ENCODE data around the gene AAGAB. TPM values are rescaled to one million over a fixed set of nuclear protein-coding genes. Genes with fewer than 3 reads are reported as not detected.

AAGAB gene
- total RNA-seq, 1 experiment from 2014 or later, result 46.3 TPM

- Histone ChIP-seq H3K4me2 (ENCODE audit: low read depth, low read length, poor library complexity, severe bottlenecking) (no peak overlapping the region), H3K9me3 (ENCODE audit: low read length) (no peaks in the 10 kb centered on the region), H4K20me1 (ENCODE audit: insufficient read depth, low read depth, low read length) (peaks cover 24% of the 10 kb centered on the region; the same call in 1 of the 2 replicates), H3K4me3 (ENCODE audit: low read length) (no peak overlapping the region), H3K9me2 (replicated peaks; ENCODE audit: insufficient read depth, low read length) (no peaks in the 10 kb centered on the region), H2AFZ (ENCODE audit: low read length) (no peak overlapping the region), H3K27me3 (ENCODE audit: low read length) (no peaks in the 10 kb centered on the region), H3K27ac (ENCODE audit: low read length) (no peak overlapping the region), H3K36me3 (ENCODE audit: insufficient read depth, low read length) (no peaks in the 10 kb centered on the region), H3K4me1 (ENCODE audit: low read length) (no peaks in the 10 kb centered on the region), H3K9ac (ENCODE audit: low read length) (no peak overlapping the region), H3K79me2 (ENCODE audit: low read length) (no peaks in the 10 kb centered on the region)
- no peak for DNase-seq
Observed at GRCh38 chr15:67167091-67167490, 87.4 kb downstream of the AAGAB start.

DNA sequence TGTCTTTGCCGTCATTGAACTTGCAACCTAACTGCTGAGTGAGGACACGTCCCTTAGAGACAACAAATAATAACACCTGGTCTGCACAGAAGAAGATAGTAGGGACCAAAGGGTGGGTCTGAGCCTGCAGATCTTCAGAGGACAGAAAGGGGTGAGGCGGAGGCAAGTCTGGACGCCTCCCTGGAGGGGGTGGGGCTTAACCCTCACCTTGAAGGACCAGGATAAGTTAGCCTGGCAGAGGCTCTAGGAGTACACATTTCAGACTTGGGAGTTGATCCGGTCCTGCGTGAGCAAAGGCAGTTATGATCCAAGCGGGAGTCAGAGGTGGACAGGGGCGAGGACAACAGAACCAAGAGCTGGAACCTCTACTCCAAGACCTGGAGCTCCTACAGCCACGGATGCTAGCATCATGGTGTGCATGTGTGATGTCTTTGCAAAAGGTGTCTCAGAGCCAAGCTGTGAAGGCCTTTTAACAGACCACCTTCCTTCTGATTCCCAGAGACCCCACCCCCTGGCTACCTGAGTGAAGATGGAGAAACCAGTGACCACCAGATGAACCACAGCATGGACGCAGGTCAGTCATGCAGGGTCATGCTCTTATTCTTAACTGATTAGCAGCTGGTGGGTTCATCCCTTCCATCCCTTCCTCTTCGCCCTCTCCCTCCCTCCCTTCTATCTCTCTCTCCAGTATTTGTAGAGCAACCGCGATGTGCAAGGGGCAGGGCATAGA is 88.0 kb downstream of the AAGAB start:
- Histone ChIP-seq H3K27me3 (ENCODE audit: low read length) (no peaks in the 10 kb centered on the region), H3K9me3 (ENCODE audit: low read length) (no peaks in the 10 kb centered on the region), H3K4me2 (ENCODE audit: low read depth, low read length, poor library complexity, severe bottlenecking) (no peak overlapping the region), H3K4me3 (ENCODE audit: low read length) (no peak overlapping the region), H4K20me1 (ENCODE audit: insufficient read depth, low read depth, low read length) (peaks cover 26% of the 10 kb centered on the region; the same call in 1 of the 2 replicates), H3K27ac (ENCODE audit: low read length) (no peak overlapping the region), H3K36me3 (ENCODE audit: insufficient read depth, low read length) (no peaks in the 10 kb centered on the region), H2AFZ (ENCODE audit: low read length) (no peak overlapping the region), H3K4me1 (ENCODE audit: low read length) (peaks cover 5% of the 10 kb centered on the region), H3K79me2 (ENCODE audit: low read length) (no peaks in the 10 kb centered on the region), H3K9ac (ENCODE audit: low read length) (no peak overlapping the region), H3K9me2 (replicated peaks; ENCODE audit: insufficient read depth, low read length) (no peaks in the 10 kb centered on the region)
- DNase-seq, result no peak

- H3K36me3 ChIP-seq (ENCODE audit: insufficient read depth, low read length), result no peaks in the 10 kb centered on the region
- no peak overlapping the region for H3K4me2 ChIP-seq (ENCODE audit: low read depth, low read length, poor library complexity, severe bottlenecking)
- H2AFZ ChIP-seq (ENCODE audit: low read length), result no peak overlapping the region
- DNase-seq, result no peak
- peaks cover 29% of the 10 kb centered on the region; the same call in 1 of the 2 replicates for H4K20me1 ChIP-seq (ENCODE audit: insufficient read depth, low read depth, low read length)
- no peaks in the 10 kb centered on the region for H3K79me2 ChIP-seq (ENCODE audit: low read length)
- peaks cover 10% of the 10 kb centered on the region for H3K4me1 ChIP-seq (ENCODE audit: low read length)
- H3K27me3 ChIP-seq (ENCODE audit: low read length), result no peaks in the 10 kb centered on the region
- H3K9me3 ChIP-seq (ENCODE audit: low read length), result no peaks in the 10 kb centered on the region
- H3K27ac ChIP-seq (ENCODE audit: low read length), result no peak overlapping the region
- H3K9me2 ChIP-seq (replicated peaks; ENCODE audit: insufficient read depth, low read length), result no peaks in the 10 kb centered on the region
- no peak overlapping the region for H3K9ac ChIP-seq (ENCODE audit: low read length)
- H3K4me3 ChIP-seq (ENCODE audit: low read length), result no peak overlapping the region
Observed at GRCh38 chr15:67165254-67166253, 88.9 kb downstream of the AAGAB start.

GRCh38 chr15:67164811-67165253 is 89.6 kb downstream of the AAGAB start:
- no peak overlapping the region for H3K4me3 ChIP-seq (ENCODE audit: low read length)
- H3K79me2 ChIP-seq (ENCODE audit: low read length), result no peaks in the 10 kb centered on the region
- H3K27ac ChIP-seq (ENCODE audit: low read length), result no peak overlapping the region
- H3K4me2 ChIP-seq (ENCODE audit: low read depth, low read length, poor library complexity, severe bottlenecking), result no peak overlapping the region
- H2AFZ ChIP-seq (ENCODE audit: low read length), result no peak overlapping the region
- H3K4me1 ChIP-seq (ENCODE audit: low read length), result peaks cover 10% of the 10 kb centered on the region
- H3K9me3 ChIP-seq (ENCODE audit: low read length), result no peaks in the 10 kb centered on the region
- no peaks in the 10 kb centered on the region for H3K36me3 ChIP-seq (ENCODE audit: insufficient read depth, low read length)
- no peaks in the 10 kb centered on the region for H3K9me2 ChIP-seq (replicated peaks; ENCODE audit: insufficient read depth, low read length)
- H3K9ac ChIP-seq (ENCODE audit: low read length), result no peak overlapping the region
- H3K27me3 ChIP-seq (ENCODE audit: low read length), result no peaks in the 10 kb centered on the region
- no peak for DNase-seq
- H4K20me1 ChIP-seq (ENCODE audit: insufficient read depth, low read depth, low read length), result peaks cover 29% of the 10 kb centered on the region; the same call in 1 of the 2 replicates

GRCh38 chr15:67164401-67164791 is 90.1 kb downstream of the AAGAB start:
- Histone ChIP-seq H3K4me1 (ENCODE audit: low read length) (peaks cover 10% of the 10 kb centered on the region), H3K27ac (ENCODE audit: low read length) (no peak overlapping the region), H3K4me2 (ENCODE audit: low read depth, low read length, poor library complexity, severe bottlenecking) (no peak overlapping the region), H3K79me2 (ENCODE audit: low read length) (no peaks in the 10 kb centered on the region), H3K9ac (ENCODE audit: low read length) (no peak overlapping the region), H3K4me3 (ENCODE audit: low read length) (no peak overlapping the region), H4K20me1 (ENCODE audit: insufficient read depth, low read depth, low read length) (peaks cover 32% of the 10 kb centered on the region; the same call in 1 of the 2 replicates), H3K27me3 (ENCODE audit: low read length) (no peaks in the 10 kb centered on the region), H2AFZ (ENCODE audit: low read length) (no peak overlapping the region), H3K36me3 (ENCODE audit: insufficient read depth, low read length) (no peaks in the 10 kb centered on the region), H3K9me2 (replicated peaks; ENCODE audit: insufficient read depth, low read length) (no peaks in the 10 kb centered on the region), H3K9me3 (ENCODE audit: low read length) (no peaks in the 10 kb centered on the region)
- no peak for DNase-seq

- H2AFZ ChIP-seq (ENCODE audit: low read length), result no peak overlapping the region
- H3K27ac ChIP-seq (ENCODE audit: low read length), result no peak overlapping the region
- peaks cover 10% of the 10 kb centered on the region for H3K4me1 ChIP-seq (ENCODE audit: low read length)
- no peaks in the 10 kb centered on the region for H3K79me2 ChIP-seq (ENCODE audit: low read length)
- peaks cover 32% of the 10 kb centered on the region; the same call in 1 of the 2 replicates for H4K20me1 ChIP-seq (ENCODE audit: insufficient read depth, low read depth, low read length)
- no peaks in the 10 kb centered on the region for H3K9me3 ChIP-seq (ENCODE audit: low read length)
- no peak overlapping the region for H3K4me3 ChIP-seq (ENCODE audit: low read length)
- no peak overlapping the region for H3K9ac ChIP-seq (ENCODE audit: low read length)
- no peaks in the 10 kb centered on the region for H3K9me2 ChIP-seq (replicated peaks; ENCODE audit: insufficient read depth, low read length)
- H3K27me3 ChIP-seq (ENCODE audit: low read length), result no peaks in the 10 kb centered on the region
- no peaks in the 10 kb centered on the region for H3K36me3 ChIP-seq (ENCODE audit: insufficient read depth, low read length)
- no peak for DNase-seq
- no peak overlapping the region for H3K4me2 ChIP-seq (ENCODE audit: low read depth, low read length, poor library complexity, severe bottlenecking)
Observed at GRCh38 chr15:67163180-67163579, 91.3 kb downstream of the AAGAB start.

DNA sequence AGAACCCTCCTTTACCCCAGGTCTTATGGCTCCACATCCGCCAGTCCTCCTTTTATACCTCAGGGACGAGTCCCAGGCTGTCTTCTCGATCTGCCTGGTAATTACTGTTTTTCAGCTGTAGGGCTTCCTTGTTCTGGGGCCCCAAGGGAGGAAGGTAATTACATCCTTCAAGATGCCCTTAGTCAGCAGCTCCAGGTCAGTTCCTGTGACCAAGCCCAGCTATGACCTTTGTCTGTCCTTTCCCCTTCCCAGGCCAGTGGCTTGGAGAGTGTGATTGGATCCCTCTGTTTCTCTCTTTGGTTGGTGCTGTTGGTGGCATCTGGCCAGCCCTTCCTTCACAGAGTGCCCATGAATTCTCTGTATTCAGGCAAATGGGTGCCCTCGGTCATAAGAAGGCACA is 92.6 kb downstream of the AAGAB start:
- H3K27me3 ChIP-seq (ENCODE audit: low read length), result no peaks in the 10 kb centered on the region
- no peak overlapping the region for H3K9ac ChIP-seq (ENCODE audit: low read length)
- no peak for DNase-seq
- H3K79me2 ChIP-seq (ENCODE audit: low read length), result no peaks in the 10 kb centered on the region
- H3K36me3 ChIP-seq (ENCODE audit: insufficient read depth, low read length), result no peaks in the 10 kb centered on the region
- no peak overlapping the region for H3K4me3 ChIP-seq (ENCODE audit: low read length)
- H3K4me1 ChIP-seq (ENCODE audit: low read length), result peaks cover 10% of the 10 kb centered on the region
- no peaks in the 10 kb centered on the region for H3K9me2 ChIP-seq (replicated peaks; ENCODE audit: insufficient read depth, low read length)
- no peaks in the 10 kb centered on the region for H3K9me3 ChIP-seq (ENCODE audit: low read length)
- H2AFZ ChIP-seq (ENCODE audit: low read length), result no peak overlapping the region
- H3K4me2 ChIP-seq (ENCODE audit: low read depth, low read length, poor library complexity, severe bottlenecking), result no peak overlapping the region
- H4K20me1 ChIP-seq (ENCODE audit: insufficient read depth, low read depth, low read length), result peaks cover 38% of the 10 kb centered on the region; the same call in 1 of the 2 replicates
- H3K27ac ChIP-seq (ENCODE audit: low read length), result no peak overlapping the region

DNA sequence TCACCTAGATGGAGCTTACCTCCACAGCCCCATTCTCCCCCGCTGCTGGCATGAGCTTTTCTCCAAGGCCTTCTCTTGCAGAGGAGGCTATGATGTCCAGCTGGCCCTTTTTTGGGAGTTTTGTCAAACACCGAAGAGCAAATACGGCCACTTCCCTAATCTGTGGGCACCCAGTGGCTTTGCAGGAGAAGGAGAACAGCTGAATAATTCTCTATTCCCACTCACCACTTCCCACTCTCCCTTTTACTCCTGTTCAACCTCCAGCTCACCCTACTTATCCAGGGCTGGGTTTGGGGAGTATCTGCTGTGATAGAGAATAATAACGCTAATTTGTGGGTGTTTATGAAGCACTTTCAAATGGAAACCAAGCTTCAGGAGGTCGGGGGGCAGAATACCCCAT is 93.0 kb downstream of the AAGAB start:
- no peak overlapping the region for H3K27ac ChIP-seq (ENCODE audit: low read length)
- no peaks in the 10 kb centered on the region for H3K9me2 ChIP-seq (replicated peaks; ENCODE audit: insufficient read depth, low read length)

More for the DNA sequence above, 93.0 kb downstream of the AAGAB start:
- Histone ChIP-seq H2AFZ (ENCODE audit: low read length) (no peak overlapping the region), H4K20me1 (ENCODE audit: insufficient read depth, low read depth, low read length) (peaks cover 36% of the 10 kb centered on the region; the same call in 1 of the 2 replicates), H3K4me3 (ENCODE audit: low read length) (no peak overlapping the region), H3K36me3 (ENCODE audit: insufficient read depth, low read length) (no peaks in the 10 kb centered on the region), H3K79me2 (ENCODE audit: low read length) (no peaks in the 10 kb centered on the region), H3K4me1 (ENCODE audit: low read length) (peaks cover 10% of the 10 kb centered on the region), H3K9me3 (ENCODE audit: low read length) (no peaks in the 10 kb centered on the region), H3K27me3 (ENCODE audit: low read length) (no peaks in the 10 kb centered on the region), H3K9ac (ENCODE audit: low read length) (no peak overlapping the region), H3K4me2 (ENCODE audit: low read depth, low read length, poor library complexity, severe bottlenecking) (no peak overlapping the region)
- DNase-seq, result no peak
